ENCODE results near the gene BARX2.

BARX2 gene

GRCh38 chr11:129375751-129376657 lies at the start of gene BARX2:
TSS of gene BARX2 (plus strand) at chr11:129375848. CDS start at chr11:129376036, 188 bp downstream.
- TF ChIP-seq EP300 (IDR thresholded peaks at IDR 0.05; ENCODE audit: borderline replicate concordance), result no peak
- peak; percentile 47 for TF ChIP-seq RAD21 (IDR thresholded peaks at IDR 0.05; ENCODE audit: low read depth)
- no peak for TF ChIP-seq FOXM1 (IDR thresholded peaks at IDR 0.05; ENCODE audit: borderline replicate concordance, low read depth)

GRCh38 chr11:129326921-129327320 lies 48.7 kb upstream of the BARX2 start:
- TF ChIP-seq CREB1 (IDR thresholded peaks at IDR 0.05; ENCODE audit: low read depth) (no peak), RAD21 (IDR thresholded peaks at IDR 0.05; ENCODE audit: low read depth) (no peak), TCF12 (IDR thresholded peaks at IDR 0.05; ENCODE audit: low read depth) (no peak), EGR1 (IDR thresholded peaks at IDR 0.05) (no peak), MAX (IDR thresholded peaks at IDR 0.05) (no peak)

- TF ChIP-seq TCF12 (IDR thresholded peaks at IDR 0.05; ENCODE audit: low read depth) (no peak), MAX (IDR thresholded peaks at IDR 0.05) (no peak), EGR1 (IDR thresholded peaks at IDR 0.05) (no peak)
Observed at GRCh38 chr11:129328756-129329155, 46.9 kb upstream of the BARX2 start.

GRCh38 chr11:129331217-129331616 lies 44.4 kb upstream of the BARX2 start:
- TF ChIP-seq TEAD4 (IDR thresholded peaks at IDR 0.05) (no peak), YY1 (IDR thresholded peaks at IDR 0.05; ENCODE audit: low read depth) (no peak), FOXM1 (IDR thresholded peaks at IDR 0.05; ENCODE audit: borderline replicate concordance, low read depth) (no peak), CEBPB (IDR thresholded peaks at IDR 0.05) (no peak), TCF12 (IDR thresholded peaks at IDR 0.05; ENCODE audit: low read depth) (no peak), TAF1 (IDR thresholded peaks at IDR 0.05; ENCODE audit: low read depth) (no peak), CREB1 (IDR thresholded peaks at IDR 0.05; ENCODE audit: low read depth) (no peak), REST (IDR thresholded peaks at IDR 0.05; ENCODE audit: low read depth) (no peak), EP300 (IDR thresholded peaks at IDR 0.05; ENCODE audit: borderline replicate concordance) (no peak), MAX (IDR thresholded peaks at IDR 0.05) (no peak), NFIC (IDR thresholded peaks at IDR 0.05) (no peak), ZBTB7A (IDR thresholded peaks at IDR 0.05; ENCODE audit: low read depth) (no peak), USF1 (IDR thresholded peaks at IDR 0.05) (no peak), RAD21 (IDR thresholded peaks at IDR 0.05; ENCODE audit: low read depth) (no peak), EGR1 (IDR thresholded peaks at IDR 0.05) (no peak)

GRCh38 chr11:129331871-129332274 lies 43.8 kb upstream of the BARX2 start:
- TF ChIP-seq TEAD4 (IDR thresholded peaks at IDR 0.05) (no peak), TCF12 (IDR thresholded peaks at IDR 0.05; ENCODE audit: low read depth) (peak; percentile 46; the same call in 1 of the 2 replicates), RAD21 (IDR thresholded peaks at IDR 0.05; ENCODE audit: low read depth) (peak; percentile 99), NFIC (IDR thresholded peaks at IDR 0.05) (peak; percentile 46; the same call in 1 of the 2 replicates)

- TF ChIP-seq CREB1 (IDR thresholded peaks at IDR 0.05; ENCODE audit: low read depth) (no peak), EGR1 (IDR thresholded peaks at IDR 0.05) (no peak), ZBTB7A (IDR thresholded peaks at IDR 0.05; ENCODE audit: low read depth) (no peak), RAD21 (IDR thresholded peaks at IDR 0.05; ENCODE audit: low read depth) (no peak), TAF1 (IDR thresholded peaks at IDR 0.05; ENCODE audit: low read depth) (no peak), MAX (IDR thresholded peaks at IDR 0.05) (no peak), USF1 (IDR thresholded peaks at IDR 0.05) (no peak), FOXM1 (IDR thresholded peaks at IDR 0.05; ENCODE audit: borderline replicate concordance, low read depth) (no peak), YY1 (IDR thresholded peaks at IDR 0.05; ENCODE audit: low read depth) (no peak)
Observed at GRCh38 chr11:129333873-129334272, 41.8 kb upstream of the BARX2 start.

GRCh38 chr11:129346916-129347315 lies 28.7 kb upstream of the BARX2 start:
- no peak for TF ChIP-seq YY1 (IDR thresholded peaks at IDR 0.05; ENCODE audit: low read depth)
- TF ChIP-seq RAD21 (IDR thresholded peaks at IDR 0.05; ENCODE audit: low read depth), result no peak
- no peak for TF ChIP-seq REST (IDR thresholded peaks at IDR 0.05; ENCODE audit: low read depth)
- no peak for TF ChIP-seq TAF1 (IDR thresholded peaks at IDR 0.05; ENCODE audit: low read depth)
- TF ChIP-seq TCF12 (IDR thresholded peaks at IDR 0.05; ENCODE audit: low read depth), result no peak
- no peak for TF ChIP-seq CREB1 (IDR thresholded peaks at IDR 0.05; ENCODE audit: low read depth)
- TF ChIP-seq EGR1 (IDR thresholded peaks at IDR 0.05), result no peak
- TF ChIP-seq CEBPB (IDR thresholded peaks at IDR 0.05), result no peak
- no peak for TF ChIP-seq NFIC (IDR thresholded peaks at IDR 0.05)
- TF ChIP-seq FOXM1 (IDR thresholded peaks at IDR 0.05; ENCODE audit: borderline replicate concordance, low read depth), result no peak

All from Ishikawa (cell line).